ENCODE results near the gene NTF4.
"Not testable (repeated sequence)": the region's sequence is repeated elsewhere in the genome, so short reads cannot be mapped to it uniquely, and the experiment has no call there.

NTF4 gene

GRCh38 chr19:49056101-49056901 lies 8.3 kb downstream of the NTF4 start:
- TF ChIP-seq ZNF274 (IDR thresholded peaks at IDR 0.05; ENCODE audit: low read depth, low read length), result no peak
- peak overlapping the region; percentile 18; the same call in 1 of the 2 replicates for H3K4me3 ChIP-seq (ENCODE audit: low read length)

DNA sequence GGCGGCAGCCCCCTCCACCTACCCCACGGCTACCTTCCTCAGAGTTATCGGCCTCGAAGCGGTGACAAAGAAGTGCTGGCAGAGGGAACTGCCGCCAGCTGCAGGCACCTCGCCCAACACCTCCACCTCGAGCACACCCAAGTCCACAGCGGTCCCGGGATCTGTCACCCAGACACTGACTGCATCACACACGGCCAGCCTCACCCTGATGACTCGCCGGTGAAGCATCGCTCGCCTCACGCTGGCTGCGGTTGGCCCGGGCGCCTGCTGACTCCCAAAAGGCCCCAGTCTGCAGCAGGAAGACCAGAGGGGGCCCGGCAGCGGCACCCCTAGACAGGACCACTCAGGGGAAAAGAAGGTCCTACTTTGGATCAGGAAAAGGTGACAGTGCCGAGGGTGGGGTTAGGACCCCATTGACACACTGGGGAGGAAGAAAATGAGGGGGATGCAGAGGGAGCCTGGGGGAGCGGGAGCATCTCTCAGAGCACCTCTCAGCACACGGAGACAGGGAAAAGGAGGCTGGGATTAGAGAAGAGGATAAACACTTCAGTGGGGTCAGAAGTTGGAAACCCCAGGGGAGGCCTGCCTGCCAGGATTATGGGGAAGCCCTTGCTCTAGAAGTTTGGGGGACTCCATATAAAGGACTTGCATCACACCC lies 14.1 kb downstream of the NTF4 start:
- H3K4me3 ChIP-seq (ENCODE audit: low read length), result not testable (repeated sequence)

DNA sequence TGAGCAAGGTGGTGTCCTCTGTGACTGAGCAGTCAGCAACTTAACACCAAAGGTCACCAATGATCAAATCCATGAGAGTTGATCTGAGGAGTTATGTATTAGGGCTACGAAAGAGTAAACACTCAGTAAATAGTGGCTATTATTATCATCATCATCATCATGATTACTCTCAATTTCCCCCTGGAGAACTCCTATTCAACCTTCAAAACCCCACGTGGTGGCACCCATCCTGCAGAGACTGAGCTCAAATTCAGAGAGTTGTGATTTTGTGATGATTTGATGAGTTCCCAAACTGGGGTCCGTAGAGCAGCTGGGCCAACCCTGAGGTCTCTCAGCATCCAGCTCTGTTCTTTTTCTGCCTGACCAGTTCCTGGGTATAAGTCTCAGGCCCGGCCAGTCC lies 14.8 kb downstream of the NTF4 start:
- H3K4me3 ChIP-seq (ENCODE audit: low read length), result not testable (repeated sequence)

- H3K4me3 ChIP-seq (ENCODE audit: low read length), result not testable (repeated sequence)
Measured at GRCh38 chr19:49049011-49049410, 15.6 kb downstream of the NTF4 start, which contains the start of gene CGB8. Gene CGB8, minus strand, starts transcription at chr19:49049111. Its CDS starts 372 bp downstream, at chr19:49048739.

- H3K4me3 ChIP-seq (ENCODE audit: low read length), result not testable (repeated sequence)
Measured at GRCh38 chr19:49043548-49043947, 21.1 kb downstream of the NTF4 start, which contains the start of gene CGB5. Gene CGB5, plus strand, starts transcription at chr19:49043848. Its CDS starts 362 bp downstream, at chr19:49044210.

GRCh38 chr19:49042666-49043065 lies 22.0 kb downstream of the NTF4 start:
- not testable (repeated sequence) for H3K4me3 ChIP-seq (ENCODE audit: low read length)

DNA sequence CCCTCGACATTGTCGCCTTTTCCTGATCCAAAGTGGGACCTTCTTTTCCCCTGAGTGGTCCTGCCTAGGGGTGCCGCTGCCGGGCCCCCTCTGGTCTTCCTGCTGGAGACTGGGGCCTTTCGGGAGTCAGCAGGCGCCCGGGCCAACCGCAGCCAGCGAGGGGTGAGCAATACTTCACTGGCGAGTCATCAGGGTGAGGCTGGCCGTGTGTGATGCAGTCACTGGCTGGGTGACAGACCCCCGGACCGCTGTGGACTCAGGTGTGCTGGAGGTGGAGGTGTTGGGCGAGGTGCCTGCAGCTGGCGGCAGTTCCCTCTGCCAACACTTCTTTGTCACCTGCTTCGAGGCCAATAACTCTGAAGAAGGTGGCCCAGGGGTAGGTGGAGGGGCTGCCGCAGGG lies 22.4 kb downstream of the NTF4 start:
- H3K4me3 ChIP-seq (ENCODE audit: low read length), result no peak overlapping the region
- no peak for TF ChIP-seq ZNF274 (IDR thresholded peaks at IDR 0.05; ENCODE audit: low read depth, low read length)

DNA sequence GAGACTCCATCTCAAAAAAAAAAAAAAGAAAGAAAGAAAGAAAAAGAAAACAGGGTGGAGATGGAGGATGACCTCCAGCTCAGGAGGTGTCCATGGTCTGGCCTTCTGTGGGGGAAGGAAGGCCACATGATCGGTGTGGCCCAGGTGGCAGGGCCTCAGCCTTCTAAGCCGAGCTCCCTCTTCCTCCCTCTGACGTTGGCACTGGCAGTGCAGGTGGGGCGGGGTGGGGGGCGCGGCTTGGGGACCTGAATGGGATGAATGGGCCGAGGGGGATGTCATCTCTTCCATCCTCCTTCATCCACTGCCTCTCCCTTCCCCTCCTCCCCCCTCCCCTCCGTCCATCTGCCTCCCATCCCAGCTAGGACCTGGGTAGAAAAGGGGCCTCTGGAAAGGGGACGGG lies 24.9 kb downstream of the NTF4 start:
- H3K4me3 ChIP-seq (ENCODE audit: low read length), result not testable (repeated sequence)

GRCh38 chr19:49038557-49039276 lies 25.9 kb downstream of the NTF4 start:
- not testable (repeated sequence) for H3K4me3 ChIP-seq (ENCODE audit: low read length)

DNA sequence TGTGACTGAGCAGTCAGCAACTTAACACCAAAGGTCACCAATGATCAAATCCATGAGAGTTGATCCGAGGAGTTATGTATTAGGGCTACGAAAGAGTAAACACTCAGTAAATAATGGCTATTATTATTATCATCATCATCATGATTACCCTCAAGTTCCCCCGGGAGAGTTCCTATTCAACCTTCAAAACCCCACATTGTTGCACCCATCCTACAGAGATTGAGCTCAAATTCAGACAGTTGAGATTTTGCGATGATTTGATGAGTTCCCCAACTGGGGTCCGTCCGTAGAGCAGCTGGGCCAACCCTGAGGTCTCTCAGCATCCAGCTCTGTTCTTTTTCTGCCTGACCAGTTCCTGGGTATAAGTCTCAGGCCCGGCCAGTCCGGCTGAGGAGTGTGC lies 26.5 kb downstream of the NTF4 start:
- not testable (repeated sequence) for H3K4me3 ChIP-seq (ENCODE audit: low read length)

DNA sequence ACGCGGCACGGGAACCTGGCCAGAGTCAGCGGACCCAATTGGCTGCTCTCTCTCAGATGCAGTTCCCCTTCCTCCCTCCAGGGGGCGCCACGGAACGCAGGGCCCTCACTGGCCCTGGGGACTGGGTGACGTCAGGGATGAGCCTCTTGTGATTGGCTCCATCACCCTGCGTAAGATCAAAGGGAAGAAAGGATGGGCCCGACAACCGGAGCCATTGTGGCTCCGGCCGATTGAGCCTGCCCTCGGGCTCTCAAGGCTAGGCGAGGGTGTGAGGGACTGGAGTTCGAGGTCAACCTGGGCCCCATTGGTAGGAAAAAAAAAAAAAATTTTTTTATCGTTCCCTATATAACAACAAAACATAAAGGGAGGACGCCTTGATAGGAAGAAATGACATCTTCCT lies 27.8 kb downstream of the NTF4 start, which contains the start of gene CGB1:
Gene CGB1 (minus strand): TSS at position 81 of the 400 bp plus-strand sequence. CDS start 184 bp downstream, outside the sequence.
- not testable (repeated sequence) for H3K4me3 ChIP-seq (ENCODE audit: low read length)

- H3K4me3 ChIP-seq (ENCODE audit: low read length), result not testable (repeated sequence)
Measured at GRCh38 chr19:49031642-49032301, 32.8 kb downstream of the NTF4 start, which contains the start of gene CGB2. Gene CGB2, plus strand, starts transcription at chr19:49031890. Its CDS starts 206 bp downstream, at chr19:49032096.

- not testable (repeated sequence) for H3K4me3 ChIP-seq (ENCODE audit: low read length)
Measured at GRCh38 chr19:49030323-49030722, 34.3 kb downstream of the NTF4 start.

GRCh38 chr19:49029749-49030148 lies 34.9 kb downstream of the NTF4 start:
- H3K4me3 ChIP-seq (ENCODE audit: low read length), result not testable (repeated sequence)

DNA sequence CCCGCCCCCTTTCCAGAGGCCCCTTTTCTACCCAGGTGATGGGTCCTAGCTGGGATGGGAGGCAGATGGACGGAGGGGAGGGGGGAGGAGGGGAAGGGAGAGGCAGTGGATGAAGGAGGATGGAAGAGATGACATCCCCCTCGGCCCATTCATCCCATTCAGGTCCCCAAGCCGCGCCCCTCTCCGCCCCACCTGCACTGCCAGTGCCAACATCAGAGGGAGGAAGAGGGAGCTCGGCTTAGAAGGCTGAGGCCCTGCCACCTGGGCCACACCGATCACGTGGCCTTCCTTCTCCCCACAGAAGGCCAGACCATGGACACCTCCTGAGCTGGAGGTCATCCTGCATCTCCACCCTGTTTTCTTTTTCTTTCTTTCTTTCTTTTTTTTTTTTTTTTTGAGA lies 35.9 kb downstream of the NTF4 start:
- not testable (repeated sequence) for H3K4me3 ChIP-seq (ENCODE audit: low read length)

- not testable (repeated sequence) for H3K4me3 ChIP-seq (ENCODE audit: low read length)
Measured at GRCh38 chr19:49025599-49025998, 39.0 kb downstream of the NTF4 start.

GRCh38 chr19:49025088-49025487 lies 39.5 kb downstream of the NTF4 start:
- not testable (repeated sequence) for H3K4me3 ChIP-seq (ENCODE audit: low read length)

DNA sequence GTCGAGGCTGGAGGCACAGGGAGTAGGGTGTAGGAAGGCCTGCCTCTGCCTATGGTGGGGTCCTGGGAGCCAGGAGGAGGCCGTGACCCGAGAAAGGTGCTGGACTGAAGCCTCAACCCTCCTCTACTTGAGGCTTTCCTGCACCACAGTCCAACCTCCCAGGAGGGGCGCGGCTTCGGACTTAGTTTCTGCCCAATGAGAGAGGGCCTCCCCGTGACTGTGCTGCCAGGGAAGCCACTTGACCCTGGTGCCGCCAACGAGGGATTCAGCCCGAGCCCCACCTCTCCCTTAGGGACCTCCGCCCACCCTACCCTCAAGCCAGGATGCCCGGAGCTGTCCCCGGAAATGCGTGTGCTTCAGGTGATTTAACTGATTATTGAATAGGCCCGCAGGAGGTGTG lies 40.4 kb downstream of the NTF4 start, which contains the start of gene CGB3:
Gene CGB3 (minus strand): TSS at position 101 of the 400 bp plus-strand sequence. CDS start 362 bp downstream, outside the sequence.
- H3K4me3 ChIP-seq (ENCODE audit: low read length), result not testable (repeated sequence)
